ENCODE data around the gene DIPK1C. TPM values are rescaled to one million over a fixed set of nuclear protein-coding genes. Genes with fewer than 3 reads are reported as not detected.

The DIPK1C gene
- total and polyA plus RNA-seq, 9 of the 15 experiments (the other 6 are each of a cell fraction or from before 2014, with no cell fraction given), result 0.04 to 0.32 (median 0.15) TPM; not detected in 2

DNA sequence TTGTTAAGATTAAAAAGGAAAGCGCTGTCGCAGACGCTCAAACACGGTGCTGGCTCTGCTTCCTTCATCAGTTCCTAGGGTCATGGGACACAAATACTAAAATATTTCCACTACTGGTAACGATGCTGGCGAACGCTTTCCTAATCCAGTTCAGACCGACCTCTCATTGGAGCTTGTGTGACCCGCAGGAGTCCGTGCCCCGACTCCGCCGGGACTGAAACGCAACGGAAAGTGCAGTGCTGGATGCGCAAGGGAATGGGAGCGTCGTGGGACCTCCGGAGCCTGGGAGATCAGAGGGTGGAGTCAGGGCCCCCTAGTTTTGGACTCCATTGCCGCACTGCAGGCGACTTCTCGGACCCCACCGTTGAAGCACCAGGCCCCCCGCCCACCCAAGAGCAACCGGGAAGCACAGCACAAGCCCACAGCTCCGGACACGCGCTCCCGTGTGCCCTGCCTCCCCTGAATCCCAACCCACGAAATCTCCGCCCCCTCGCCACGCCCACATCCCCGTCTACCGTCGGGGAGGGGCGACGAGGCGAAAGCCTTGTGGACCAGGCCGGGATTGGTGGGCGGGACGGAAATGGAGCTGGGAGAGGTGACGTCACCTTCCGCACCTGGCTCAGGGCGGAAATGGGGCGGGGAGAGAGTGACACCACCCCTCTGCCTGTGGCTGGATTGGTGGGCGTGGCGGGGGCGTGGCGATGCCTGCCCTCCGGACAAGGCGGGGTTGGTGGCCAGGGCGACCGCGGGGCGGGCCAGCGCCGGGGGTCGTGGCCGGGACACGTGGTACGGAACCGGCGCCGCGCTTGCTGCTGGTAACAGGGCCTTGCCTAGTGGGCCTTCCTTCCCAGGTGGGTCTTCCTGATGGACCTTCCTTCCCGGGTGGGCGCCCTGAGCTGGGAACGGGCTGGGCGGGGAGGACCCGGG is 38.7 kb upstream of the DIPK1C start, which contains the start of gene CNDP2 (continued):
- TF ChIP-seq E2F3 (CRISPR knock-in tag; IDR thresholded peaks at IDR 0.05) (no peak), GABPA (tag; conservative IDR thresholded peaks at IDR 0.05; ENCODE audit: low read depth) (peak; percentile 89), ZNF644 (tag; IDR thresholded peaks at IDR 0.05; ENCODE audit: low read depth) (no peak), YY1 (IDR thresholded peaks at IDR 0.05; ENCODE audit: borderline replicate concordance in 1 of 3, control insufficient read depth in 1 of 3, extremely low read depth in 1 of 3, insufficient read depth in 3 of 3, insufficient read length in 1 of 3, insufficient replicate concordance in 2 of 3, low read depth in 1 of 3, low read length in 2 of 3) (no peak), KLF16 (IDR thresholded peaks at IDR 0.05) (no peak), LCOR (CRISPR knock-in tag; IDR thresholded peaks at IDR 0.05) (0 out of 2 replicates have a peak, but pooled peaks have one; percentile 60), ZKSCAN1 (IDR thresholded peaks at IDR 0.05; ENCODE audit: low read depth, low read length) (0 out of 2 replicates have a peak, but pooled peaks have one; percentile 5), HSF4 (CRISPR knock-in tag; IDR thresholded peaks at IDR 0.05; ENCODE audit: borderline replicate concordance) (no peak), RBM39 (optimal IDR thresholded peaks at IDR 0.05; ENCODE audit: low read depth, low read length) (no peak), MEF2D (tag; conservative IDR thresholded peaks at IDR 0.05; ENCODE audit: low read depth) (no peak), TBP (optimal IDR thresholded peaks at IDR 0.05; ENCODE audit: low read depth, low read length) (peak; percentile 41), CTBP1 (IDR thresholded peaks at IDR 0.05; ENCODE audit: borderline replicate concordance) (no peak; the same call in 1 of the 2 replicates), KDM4B (IDR thresholded peaks at IDR 0.05; ENCODE audit: borderline replicate concordance in 2 of 2, low read depth in 1 of 2) (no peak), SAFB (IDR thresholded peaks at IDR 0.05; ENCODE audit: borderline replicate concordance, low read depth, low read length) (peak; percentile 70; the same call in 1 of the 2 replicates)
- TF ChIP-seq, protein P1, sequence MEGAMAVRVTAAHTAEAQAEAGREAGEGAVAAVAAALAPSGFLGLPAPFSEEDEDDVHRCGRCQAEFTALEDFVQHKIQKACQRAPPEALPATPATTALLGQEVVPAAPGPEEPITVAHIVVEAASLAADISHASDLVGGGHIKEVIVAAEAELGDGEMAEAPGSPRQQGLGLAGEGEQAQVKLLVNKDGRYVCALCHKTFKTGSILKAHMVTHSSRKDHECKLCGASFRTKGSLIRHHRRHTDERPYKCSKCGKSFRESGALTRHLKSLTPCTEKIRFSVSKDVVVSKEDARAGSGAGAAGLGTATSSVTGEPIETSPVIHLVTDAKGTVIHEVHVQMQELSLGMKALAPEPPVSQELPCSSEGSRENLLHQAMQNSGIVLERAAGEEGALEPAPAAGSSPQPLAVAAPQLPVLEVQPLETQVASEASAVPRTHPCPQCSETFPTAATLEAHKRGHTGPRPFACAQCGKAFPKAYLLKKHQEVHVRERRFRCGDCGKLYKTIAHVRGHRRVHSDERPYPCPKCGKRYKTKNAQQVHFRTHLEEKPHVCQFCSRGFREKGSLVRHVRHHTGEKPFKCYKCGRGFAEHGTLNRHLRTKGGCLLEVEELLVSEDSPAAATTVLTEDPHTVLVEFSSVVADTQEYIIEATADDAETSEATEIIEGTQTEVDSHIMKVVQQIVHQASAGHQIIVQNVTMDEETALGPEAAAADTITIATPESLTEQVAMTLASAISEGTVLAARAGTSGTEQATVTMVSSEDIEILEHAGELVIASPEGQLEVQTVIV (CRISPR knock-in tag; IDR thresholded peaks at IDR 0.05; ENCODE audit: borderline replicate concordance), result no peak
- TF ChIP-seq, protein P2, sequence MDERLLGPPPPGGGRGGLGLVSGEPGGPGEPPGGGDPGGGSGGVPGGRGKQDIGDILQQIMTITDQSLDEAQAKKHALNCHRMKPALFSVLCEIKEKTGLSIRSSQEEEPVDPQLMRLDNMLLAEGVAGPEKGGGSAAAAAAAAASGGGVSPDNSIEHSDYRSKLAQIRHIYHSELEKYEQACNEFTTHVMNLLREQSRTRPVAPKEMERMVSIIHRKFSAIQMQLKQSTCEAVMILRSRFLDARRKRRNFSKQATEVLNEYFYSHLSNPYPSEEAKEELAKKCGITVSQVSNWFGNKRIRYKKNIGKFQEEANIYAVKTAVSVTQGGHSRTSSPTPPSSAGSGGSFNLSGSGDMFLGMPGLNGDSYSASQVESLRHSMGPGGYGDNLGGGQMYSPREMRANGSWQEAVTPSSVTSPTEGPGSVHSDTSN (CRISPR knock-in tag; IDR thresholded peaks at IDR 0.05; ENCODE audit: low read depth), result peak; percentile 78
- TF ChIP-seq, protein P2 (tag; conservative IDR thresholded peaks at IDR 0.05; ENCODE audit: low read depth), result peak; percentile 77
- TF ChIP-seq, protein P3, sequence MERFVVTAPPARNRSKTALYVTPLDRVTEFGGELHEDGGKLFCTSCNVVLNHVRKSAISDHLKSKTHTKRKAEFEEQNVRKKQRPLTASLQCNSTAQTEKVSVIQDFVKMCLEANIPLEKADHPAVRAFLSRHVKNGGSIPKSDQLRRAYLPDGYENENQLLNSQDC (CRISPR knock-in tag; IDR thresholded peaks at IDR 0.05), result 0 out of 2 replicates have a peak, but pooled peaks have one; percentile 30
- TF ChIP-seq, protein P4, sequence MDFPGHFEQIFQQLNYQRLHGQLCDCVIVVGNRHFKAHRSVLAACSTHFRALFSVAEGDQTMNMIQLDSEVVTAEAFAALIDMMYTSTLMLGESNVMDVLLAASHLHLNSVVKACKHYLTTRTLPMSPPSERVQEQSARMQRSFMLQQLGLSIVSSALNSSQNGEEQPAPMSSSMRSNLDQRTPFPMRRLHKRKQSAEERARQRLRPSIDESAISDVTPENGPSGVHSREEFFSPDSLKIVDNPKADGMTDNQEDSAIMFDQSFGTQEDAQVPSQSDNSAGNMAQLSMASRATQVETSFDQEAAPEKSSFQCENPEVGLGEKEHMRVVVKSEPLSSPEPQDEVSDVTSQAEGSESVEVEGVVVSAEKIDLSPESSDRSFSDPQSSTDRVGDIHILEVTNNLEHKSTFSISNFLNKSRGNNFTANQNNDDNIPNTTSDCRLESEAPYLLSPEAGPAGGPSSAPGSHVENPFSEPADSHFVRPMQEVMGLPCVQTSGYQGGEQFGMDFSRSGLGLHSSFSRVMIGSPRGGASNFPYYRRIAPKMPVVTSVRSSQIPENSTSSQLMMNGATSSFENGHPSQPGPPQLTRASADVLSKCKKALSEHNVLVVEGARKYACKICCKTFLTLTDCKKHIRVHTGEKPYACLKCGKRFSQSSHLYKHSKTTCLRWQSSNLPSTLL (IDR thresholded peaks at IDR 0.05), result no peak
